Activated naive CD4-positive, alpha-beta T cell treated with Interleukin-2 at 50 U/mL for 16 hours (primary cell): ENCODE data around the gene PHF1.

Experiments
- DNase-seq: peaks from one replicate; pipeline ENCODE4 v3.0.0-alpha.2; 2020

PHF1 gene

GRCh38 chr6:33418690-33419291, 8.0 kb downstream of the PHF1 start:
- peak; percentile 68 for DNase-seq

GRCh38 chr6:33419580-33420490, 9.0 kb downstream of the PHF1 start, which contains the start of gene SYNGAP1:
Gene SYNGAP1 (plus strand): TSS chr6:33420065. CDS start chr6:33420265, 200 bp downstream.
- DNase-seq, result peak; percentile 43

DNA sequence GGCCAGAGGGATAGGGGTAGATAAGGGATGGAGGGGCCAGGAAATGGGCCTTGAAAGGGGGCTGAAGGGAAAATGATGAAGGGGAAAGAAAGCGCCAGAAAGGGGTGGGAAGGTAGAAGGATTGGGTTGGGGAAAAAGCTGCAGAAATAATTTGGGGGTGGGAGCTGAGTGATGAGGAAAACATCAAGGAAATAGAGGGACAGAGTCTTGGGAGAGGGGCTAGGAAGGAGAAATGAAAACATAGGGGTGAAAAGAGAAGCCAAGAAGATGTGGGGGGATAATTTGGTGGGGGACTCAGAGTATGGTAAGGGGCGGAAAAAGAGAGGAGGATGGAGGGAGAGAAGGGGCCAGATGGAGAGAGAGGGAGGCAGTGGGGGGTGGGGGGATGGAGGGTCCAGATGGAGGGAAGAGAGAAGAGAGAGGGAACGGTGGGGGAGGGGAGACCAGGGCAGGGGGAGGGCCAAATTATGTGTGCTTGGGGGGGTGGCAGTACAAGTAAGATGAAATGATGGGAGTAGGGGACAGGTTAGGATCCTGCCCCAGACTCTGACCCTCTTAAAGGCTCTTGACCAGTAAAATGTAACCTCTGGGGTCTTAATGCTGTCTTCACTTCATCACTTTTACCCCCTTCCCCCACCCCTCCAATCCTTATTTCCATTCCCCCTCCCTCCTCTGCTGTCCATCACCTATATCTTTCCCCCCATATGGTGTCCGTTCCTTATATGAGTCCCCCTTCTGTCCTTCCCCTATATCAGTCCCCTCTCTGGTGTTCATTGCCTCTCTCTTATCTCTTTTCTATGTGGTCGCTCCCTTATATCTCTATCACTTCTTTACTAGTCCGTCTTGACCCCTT, 9.9 kb downstream of the PHF1 start:
- DNase-seq, result no peak

DNA sequence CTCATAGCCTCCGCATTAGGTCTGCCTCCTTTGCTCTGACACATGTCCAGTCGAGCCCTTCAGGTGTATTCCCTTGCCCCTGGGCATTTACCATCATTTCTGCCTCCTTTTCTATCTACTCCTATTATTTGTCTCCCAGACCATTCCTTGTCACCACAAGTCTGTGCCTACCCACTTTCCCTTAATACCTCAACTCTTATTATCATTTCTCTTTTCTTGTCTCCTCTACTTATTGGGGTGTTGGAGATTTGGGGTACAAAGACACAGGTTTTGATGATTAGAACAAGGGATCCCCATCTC, 10.5 kb downstream of the PHF1 start:
- no peak for DNase-seq

DNA sequence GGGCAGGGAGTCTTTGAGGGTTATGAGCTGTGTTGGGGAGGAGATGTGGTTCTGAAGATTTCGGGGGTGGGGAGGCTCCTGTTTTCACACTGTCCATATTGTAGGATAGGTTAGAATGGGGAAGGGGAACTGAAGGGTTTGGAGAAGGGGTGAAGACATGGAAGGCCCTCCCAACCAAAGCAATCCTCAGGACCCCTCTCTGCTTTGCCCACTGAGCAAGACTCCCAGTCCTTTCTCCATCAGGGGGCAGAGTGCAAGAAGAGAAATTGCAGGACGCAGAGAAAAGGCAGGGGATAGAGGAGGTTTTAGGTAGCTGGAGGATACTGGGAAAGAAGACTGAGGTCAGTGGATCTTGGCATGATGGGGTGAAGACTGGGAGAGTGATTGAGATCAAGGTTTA, 13.0 kb downstream of the PHF1 start:
- DNase-seq, result no peak

DNA sequence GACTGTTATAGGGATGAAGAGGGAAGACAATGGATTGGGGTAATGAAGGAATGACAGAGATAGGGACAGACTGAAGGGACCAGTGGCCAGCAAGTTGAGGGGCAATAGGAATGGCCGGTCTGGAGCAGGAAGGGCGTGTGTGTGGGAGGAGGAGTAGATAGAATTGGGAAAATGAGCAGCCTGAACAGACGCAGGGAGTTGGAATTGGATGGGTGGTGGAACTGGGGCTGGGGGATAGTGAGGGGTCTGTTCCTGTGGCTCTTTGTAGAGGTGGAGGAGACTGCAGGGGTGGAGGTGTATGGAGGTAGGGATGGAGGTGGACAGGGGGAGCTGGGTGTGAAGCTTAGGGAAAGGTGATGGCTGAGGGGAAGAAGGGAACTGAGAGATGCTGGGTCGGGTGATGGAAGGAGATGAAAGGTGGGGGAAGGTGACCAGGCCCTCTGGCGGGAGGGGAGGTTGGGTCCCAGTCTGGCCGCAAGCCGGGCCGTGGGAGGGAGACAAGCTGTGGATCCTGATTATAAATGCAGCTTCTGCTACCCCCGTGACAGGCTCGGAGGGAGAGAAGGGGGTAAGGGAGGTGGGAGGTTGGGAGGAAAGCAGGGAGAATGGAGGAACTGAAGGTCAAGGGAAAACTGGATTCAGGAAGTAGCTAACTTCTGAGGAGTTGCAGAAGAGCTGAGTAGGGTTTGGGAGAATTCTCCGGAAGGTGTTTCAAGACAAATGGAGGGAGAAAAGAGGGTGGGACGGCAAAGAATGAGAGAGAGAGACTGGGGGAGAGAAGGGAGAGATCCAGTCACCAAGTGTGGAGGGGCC, 14.2 kb downstream of the PHF1 start:
- no peak for DNase-seq

- DNase-seq, result peak; percentile 82
Measured at GRCh38 chr6:33425668-33426577, 15.1 kb downstream of the PHF1 start.

DNA sequence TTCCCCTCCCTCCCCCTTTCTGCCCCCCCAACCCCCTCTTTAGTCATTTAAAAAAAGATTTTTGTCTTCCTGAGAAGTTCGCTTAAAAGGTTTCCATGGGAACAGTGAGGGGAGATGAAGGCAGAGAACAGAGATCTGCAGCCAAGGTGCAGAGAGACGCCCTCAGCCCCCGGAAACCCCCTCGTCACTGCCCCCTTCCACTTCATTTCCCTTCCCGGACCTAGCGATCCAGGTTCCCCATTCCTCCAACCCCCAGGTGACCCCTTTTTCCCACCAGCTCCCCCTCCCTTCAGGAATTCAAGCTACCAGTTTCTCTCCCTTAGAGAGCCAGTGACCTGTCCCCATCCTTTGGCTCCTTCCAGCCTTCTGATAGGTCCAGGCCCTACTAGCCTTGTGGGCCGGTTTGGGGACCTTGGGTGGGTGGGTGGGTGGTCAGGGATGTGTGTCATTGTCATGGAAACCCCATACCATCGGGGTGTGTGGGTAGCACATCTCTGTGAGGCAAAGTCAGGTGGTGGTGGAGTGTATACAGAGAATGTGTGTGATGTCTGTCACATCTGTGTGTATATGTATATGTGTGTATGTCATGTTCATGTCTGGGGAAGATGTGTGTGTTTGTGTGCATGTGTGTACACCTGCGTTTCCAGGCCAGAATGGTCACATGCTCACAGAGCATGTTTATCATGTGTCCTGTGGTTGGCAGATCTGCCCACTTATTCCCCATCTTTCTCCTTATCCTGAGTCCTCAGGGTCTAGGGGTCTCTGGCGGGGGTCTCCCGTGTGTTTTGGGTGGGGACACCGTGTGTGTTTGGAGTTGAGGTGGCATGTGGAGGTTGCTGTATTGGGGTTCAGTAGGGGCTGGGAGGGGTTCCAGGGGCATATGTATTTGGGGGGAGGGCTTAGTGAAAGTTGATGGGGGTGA, 16.0 kb downstream of the PHF1 start:
- peak; percentile 30 for DNase-seq

GRCh38 chr6:33427585-33428223, 16.9 kb downstream of the PHF1 start:
- peak; percentile 59 for DNase-seq

GRCh38 chr6:33428224-33428965, 17.6 kb downstream of the PHF1 start:
- DNase-seq, result peak; percentile 41

- DNase-seq, result no peak
Measured at GRCh38 chr6:33428966-33429749, 18.3 kb downstream of the PHF1 start.

DNA sequence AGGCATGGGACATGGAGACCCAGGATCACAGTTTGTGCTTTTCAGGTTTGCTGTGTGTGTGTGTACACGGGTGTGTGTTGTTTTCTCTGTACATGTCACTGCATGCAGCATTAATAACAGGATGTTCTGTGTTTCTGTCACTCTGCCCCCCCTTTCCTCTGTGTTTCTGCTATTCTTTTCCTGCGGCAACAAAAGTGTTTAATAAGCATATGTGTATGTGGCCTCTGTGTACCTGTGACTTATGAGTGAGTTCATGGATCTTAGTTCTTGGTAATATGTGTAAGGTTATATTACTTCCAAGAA, 18.9 kb downstream of the PHF1 start:
- DNase-seq, result no peak

DNA sequence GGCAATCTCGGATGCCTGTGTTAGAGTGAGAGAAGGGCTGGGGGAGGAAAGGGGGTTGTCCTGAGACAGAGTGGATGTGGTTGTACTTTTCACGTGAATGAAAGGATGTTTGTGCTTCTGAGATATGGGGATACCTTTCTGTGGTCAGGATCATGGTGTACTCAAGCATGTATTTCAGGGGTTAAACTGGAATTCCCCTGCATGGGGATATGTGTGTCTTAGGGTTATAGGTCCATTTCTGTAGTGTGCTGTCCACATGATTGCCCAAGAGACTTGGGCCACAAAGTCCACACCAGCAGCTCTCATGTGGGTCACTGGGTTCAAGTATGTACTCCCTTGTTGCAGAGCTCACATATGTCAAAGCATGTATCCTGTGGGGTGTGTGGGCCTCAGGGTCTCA, 19.5 kb downstream of the PHF1 start:
- no peak for DNase-seq

DNA sequence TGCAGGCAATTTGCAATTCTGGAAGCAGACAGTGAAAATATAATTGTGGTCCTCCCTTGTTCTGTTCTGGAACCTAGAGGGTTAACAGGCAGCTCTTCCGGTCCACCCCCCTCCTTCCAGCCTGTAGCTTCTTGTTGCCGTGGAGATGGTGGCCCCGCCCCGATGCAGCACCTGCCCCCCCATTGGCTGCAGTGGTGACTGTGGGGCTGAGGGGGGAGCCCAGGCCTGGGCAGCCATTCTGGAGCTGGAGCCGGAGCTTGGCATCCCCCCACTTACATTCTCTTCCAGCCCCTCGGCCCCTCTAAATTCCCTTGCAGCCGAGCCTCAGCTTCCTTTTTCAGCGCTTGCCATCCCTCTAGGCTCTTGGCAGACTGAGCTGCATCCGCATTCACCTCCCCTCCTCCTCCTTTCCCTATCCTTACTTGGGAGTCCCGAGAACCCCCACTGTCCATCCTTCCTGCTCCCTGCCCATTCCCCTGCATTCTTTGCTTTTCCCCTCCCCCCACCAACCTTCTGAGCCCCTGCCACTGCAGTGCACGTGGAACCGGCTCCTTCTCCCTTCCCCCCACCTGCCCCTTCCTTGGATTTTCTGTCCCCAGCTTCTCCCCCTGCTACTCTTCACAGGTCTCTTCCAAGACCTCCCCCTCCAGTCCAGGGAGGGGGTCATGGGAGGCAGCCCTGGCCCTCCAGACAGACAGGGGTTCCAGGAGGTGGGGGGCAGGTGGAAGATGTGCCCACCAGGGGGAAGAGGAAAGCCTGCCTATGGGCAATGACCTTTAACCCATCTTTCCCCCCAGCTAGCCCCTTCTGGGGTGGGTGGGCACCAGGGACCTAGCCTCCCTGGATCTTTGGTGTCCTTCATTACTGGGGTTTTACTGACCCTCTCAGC, 20.4 kb downstream of the PHF1 start:
- peak; percentile 78 for DNase-seq

GRCh38 chr6:33431880-33432541, 21.2 kb downstream of the PHF1 start:
- DNase-seq, result no peak

DNA sequence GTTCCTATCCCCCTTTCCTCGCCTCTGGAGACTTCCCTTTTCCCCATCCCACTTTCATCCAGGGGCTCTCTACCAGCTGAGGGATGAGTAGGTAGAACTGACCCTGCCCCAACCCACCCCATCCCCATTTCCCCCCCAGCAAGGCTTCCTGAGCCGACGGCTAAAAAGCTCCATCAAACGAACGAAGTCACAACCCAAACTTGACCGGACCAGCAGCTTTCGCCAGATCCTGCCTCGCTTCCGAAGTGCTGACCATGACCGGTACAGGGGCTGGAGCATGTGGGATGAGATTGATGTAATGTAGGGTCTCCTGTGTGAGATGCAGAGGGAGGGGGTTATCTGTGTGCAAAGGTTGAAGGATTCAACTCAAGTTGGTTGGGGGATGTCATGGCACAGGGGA, 21.7 kb downstream of the PHF1 start:
- DNase-seq, result no peak

DNA sequence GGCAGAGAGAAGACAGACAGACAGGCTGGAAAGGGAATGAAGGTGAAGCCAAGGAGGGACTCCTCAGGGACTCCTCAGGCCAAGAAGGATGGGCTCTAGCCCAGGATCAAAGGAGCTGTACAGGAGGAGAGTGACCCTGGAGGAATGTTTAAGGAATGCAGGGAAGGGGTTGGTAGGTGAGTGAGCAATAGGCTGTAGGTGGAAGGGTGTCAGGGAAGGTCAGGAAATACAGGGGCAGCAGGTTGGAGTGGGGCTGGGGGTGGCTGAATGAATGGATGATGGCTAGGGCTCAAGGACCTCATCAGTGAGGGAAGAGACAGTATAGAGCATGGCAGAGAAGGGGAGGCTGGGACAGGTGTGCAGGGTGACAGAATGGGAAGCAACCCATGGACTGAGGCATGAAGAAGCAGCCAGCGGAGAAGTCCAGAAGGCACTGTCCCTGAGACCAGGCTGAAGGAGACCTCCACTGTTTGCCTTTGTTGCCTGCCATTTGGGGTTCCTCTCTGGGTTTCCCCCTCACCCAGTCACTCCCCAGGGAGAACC, 22.3 kb downstream of the PHF1 start:
- no peak for DNase-seq
